Measurements from ENCODE around the gene GRID2IP.
"Not testable (repeated sequence)": the region's sequence is repeated elsewhere in the genome, so short reads cannot be mapped to it uniquely, and the experiment has no call there.

DNA sequence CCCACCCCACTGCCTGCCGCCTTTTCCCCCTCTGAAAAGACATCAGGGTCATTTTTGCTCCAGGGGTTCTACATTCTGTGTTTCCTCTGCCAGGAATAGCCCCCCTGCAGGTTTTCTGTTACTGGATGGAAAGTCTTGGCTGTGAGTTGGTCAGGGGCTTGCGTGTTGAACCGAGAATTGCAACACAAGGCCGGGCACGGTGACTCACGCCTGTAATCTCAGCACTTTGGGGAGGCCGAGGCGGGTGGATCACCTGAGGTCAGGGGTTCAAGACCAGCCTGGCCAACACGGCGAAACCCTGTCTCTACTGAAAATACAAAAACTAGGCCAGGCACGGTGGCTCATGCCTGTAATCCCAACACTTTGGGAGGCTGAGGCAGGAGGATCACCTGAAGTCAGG lies 101.4 kb downstream of the GRID2IP start:
- TF ChIP-seq, protein P1, sequence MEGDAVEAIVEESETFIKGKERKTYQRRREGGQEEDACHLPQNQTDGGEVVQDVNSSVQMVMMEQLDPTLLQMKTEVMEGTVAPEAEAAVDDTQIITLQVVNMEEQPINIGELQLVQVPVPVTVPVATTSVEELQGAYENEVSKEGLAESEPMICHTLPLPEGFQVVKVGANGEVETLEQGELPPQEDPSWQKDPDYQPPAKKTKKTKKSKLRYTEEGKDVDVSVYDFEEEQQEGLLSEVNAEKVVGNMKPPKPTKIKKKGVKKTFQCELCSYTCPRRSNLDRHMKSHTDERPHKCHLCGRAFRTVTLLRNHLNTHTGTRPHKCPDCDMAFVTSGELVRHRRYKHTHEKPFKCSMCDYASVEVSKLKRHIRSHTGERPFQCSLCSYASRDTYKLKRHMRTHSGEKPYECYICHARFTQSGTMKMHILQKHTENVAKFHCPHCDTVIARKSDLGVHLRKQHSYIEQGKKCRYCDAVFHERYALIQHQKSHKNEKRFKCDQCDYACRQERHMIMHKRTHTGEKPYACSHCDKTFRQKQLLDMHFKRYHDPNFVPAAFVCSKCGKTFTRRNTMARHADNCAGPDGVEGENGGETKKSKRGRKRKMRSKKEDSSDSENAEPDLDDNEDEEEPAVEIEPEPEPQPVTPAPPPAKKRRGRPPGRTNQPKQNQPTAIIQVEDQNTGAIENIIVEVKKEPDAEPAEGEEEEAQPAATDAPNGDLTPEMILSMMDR (conservative IDR thresholded peaks at IDR 0.05) = not testable (repeated sequence)
- not testable (repeated sequence) for TF ChIP-seq ZFX (IDR thresholded peaks at IDR 0.05)

All from C4-2B (cell line).